ENCODE data around the gene CPZ.
A peak's percentile ranks its signal among the peaks of the same experiment; 100 is the strongest.

The CPZ gene

GRCh38 chr4:8581094-8581861, 11.3 kb upstream of the CPZ start:
- no peak for DNase-seq (ENCODE audit: low spot score)

DNA sequence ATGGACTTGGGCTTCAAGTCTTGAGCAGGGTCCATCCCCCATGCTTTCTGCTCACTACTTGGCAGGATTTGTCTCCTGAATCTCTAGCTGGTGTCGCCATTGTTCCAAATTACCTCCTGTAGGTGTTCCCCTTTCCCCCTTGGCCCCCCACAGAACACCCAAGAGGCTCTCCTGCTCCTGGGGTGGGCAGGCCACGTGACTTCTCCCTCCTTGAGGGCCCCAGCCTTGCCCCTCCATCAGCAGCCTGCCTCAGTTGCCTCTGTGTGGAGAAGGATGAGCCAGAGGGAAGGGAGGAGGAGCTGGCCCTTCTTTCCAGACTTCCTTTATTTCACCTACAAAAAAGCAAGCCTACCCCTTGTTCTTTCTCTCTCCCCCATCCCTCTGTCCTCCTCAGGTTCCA, 10.5 kb upstream of the CPZ start:
- DNase-seq (ENCODE audit: low spot score), result no peak

- DNase-seq (ENCODE audit: low spot score), result no peak
Observed at GRCh38 chr4:8582436-8582835, 10.1 kb upstream of the CPZ start.

DNA sequence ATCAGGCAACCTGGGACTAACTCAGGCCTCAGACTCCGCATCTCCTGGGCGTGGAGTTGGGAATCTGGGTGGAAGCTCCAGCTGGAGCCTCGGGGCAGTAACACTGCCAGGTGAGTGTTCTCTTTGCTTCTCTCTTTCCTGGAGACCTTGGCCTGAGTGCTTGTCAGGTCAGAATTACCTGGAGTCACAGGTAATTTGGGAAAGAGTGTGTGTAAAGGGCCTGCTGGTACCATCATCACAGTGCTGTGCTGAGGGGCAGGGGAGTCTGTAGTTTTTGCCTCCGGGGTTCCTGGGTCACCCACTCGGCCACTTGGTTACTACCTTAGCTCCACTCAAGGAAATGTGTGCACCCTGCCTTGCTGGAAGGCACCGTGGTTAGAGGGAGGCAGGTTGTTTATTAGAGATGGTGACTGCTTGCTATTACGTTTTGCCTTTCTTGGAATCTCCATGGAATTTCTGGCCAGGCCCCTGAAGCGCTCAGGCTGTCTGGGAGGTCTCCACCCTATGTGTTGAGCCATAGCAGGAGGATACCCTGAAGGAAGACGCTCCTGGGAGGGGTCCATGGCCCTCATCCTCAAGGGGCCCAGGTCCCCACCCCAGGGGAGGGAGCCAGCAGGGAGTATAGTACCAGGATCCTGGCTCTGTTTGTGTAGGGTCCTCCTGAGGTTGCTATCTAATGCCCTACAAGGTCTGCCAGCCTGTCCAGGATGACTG, 9.5 kb upstream of the CPZ start:
- DNase-seq (ENCODE audit: low spot score), result no peak

DNA sequence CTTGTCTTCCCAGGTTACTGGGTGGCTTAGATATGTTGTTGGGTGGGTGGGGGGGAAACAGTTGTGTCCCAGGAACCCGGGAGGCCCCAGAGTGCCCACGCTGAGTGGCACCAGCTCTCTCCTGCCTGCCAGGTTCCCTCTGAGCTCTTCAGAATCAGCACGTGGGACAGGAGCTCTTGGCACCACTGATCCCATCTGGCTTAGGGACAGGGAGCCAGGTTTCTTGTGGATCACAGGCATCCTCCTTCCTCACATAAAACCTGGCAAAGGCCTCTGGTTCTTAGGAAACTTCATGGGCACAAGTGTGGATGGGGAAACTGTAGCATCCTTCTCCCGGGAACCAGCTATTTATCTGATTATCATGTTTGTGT, 8.9 kb upstream of the CPZ start:
- DNase-seq (ENCODE audit: low spot score), result no peak

DNA sequence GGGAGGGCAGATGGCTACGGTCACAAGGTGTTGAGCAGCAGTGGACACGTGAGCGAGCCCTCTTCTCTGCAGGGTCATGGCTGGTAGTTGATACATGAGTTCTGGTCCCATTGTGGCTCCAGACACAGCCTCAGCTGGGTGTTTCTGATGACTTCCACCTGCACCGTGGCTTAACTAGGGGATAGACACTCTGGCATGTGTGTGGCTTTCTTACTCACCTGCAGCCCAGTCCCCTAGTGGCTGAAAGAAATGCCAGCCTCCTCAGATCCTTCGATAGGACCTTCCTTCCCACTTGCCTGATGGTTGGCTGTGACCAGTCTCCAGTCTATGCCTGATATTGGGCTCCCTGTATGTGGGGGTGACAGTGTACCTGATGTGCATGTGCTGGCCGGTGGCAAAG, 7.4 kb upstream of the CPZ start:
- no peak for DNase-seq (ENCODE audit: low spot score)

GRCh38 chr4:8585721-8586212, 6.8 kb upstream of the CPZ start:
- no peak for DNase-seq (ENCODE audit: low spot score)

GRCh38 chr4:8586246-8586645, 6.3 kb upstream of the CPZ start:
- no peak for DNase-seq (ENCODE audit: low spot score)

GRCh38 chr4:8586671-8587468, 5.7 kb upstream of the CPZ start:
- peak; percentile 69 for DNase-seq (ENCODE audit: low spot score)

- no peak for DNase-seq (ENCODE audit: low spot score)
Observed at GRCh38 chr4:8587469-8588195, 4.9 kb upstream of the CPZ start.

- no peak for DNase-seq (ENCODE audit: low spot score)
Observed at GRCh38 chr4:8588196-8588470, 4.4 kb upstream of the CPZ start.

GRCh38 chr4:8589336-8589735, 3.2 kb upstream of the CPZ start:
- DNase-seq (ENCODE audit: low spot score), result no peak

- no peak for DNase-seq (ENCODE audit: low spot score)
Observed at GRCh38 chr4:8589823-8590545, 2.6 kb upstream of the CPZ start.

DNA sequence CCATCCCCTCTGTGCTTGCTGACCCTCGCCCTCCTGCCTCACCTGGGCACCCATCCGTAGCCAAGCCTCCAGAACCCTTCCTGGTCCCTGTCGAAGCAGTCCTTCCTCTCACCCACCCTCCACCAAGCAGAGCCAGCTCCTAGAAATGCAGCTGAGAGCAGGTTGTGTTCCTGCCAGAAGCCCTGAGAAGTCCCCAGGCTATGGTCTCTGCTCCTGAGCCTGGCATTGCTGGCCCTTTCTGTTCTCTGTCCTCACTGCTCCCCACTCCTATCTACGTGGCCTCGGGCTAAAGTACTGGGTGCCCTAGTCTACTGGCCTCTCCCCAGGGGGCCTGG, 2.1 kb upstream of the CPZ start:
- no peak for DNase-seq (ENCODE audit: low spot score)

GRCh38 chr4:8591114-8591513, 1.5 kb upstream of the CPZ start:
- DNase-seq (ENCODE audit: low spot score), result no peak

DNA sequence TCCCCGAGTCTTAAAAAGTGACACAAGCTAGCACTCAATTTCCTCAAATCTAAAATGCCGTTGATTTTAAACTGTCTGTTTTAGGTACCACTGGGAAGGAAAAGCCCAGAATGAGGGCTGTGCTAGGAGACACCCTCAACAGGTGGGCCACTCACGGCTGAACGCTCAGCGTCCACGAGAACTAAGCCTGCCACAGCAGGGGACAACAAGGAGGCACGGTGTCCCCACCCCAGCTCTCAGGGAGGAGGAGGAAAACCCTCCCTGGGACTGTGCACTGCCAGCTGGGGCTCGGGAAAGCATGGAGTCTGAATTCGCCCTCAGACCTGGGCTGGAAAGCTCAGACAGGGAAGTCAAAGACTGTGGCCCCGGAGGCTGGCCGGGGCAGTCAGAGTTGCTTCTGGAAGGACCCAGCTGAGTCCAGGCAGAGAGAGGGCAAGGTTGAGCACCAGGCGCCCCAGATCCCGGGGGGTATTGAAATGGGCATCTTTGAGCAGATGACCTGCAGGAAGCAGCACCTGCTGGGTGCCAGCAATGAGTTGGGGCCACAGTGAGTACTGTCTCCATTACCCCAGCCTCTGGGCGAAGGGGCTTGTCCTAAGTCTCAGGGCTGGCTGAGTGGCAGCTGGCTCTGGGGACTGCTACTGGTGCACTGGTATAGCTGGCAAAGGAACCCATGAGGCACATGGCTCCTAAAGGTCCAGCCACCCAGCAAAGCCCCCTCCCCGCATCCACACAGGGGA, 769 bp upstream of the CPZ start:
- no peak for DNase-seq (ENCODE audit: low spot score)

DNA sequence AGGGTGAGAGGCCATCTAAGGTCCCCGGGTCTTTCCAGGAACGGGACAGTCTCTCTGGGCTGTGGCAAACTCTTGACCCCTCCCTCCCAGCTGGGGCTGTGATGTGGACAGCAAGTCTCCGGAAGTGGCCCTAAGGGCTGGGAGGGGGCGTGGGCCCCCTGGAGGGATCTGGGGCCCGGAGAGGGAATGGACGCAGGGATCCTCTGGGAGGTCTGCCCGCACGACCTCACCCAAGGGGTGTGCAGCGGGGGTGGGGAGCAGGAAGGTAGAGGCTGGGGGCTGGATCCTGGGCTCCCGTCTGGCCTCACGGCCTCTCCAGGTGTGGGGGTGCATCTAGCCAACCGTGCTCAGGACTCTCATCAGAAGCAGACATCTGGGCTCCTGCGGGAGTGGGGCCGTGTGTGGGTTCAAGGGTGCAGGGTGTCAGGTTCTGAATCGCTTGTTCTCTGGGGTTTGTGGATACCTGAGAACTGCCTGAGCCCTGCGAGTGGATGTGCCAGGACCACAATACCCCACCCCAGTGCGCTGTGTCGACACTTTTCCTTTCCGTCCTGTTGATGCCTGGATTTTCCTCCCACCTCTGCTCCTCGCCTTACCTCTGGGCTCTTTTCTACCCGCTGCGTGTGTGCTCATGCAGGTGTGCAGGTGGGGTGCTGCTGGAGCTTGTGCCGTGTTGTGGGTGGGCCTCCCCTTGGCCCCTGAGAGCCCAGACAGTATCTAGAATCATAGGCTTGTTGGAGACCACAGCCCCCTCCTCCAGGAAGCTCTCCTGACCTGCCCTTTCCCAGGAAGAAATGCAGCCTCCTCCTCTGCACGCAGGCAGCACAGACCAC, 915 bp downstream of the CPZ start:
- DNase-seq (ENCODE audit: low spot score), result no peak

- peak; percentile 98 for DNase-seq (ENCODE audit: low spot score)
Observed at GRCh38 chr4:8594097-8595038, 1.8 kb downstream of the CPZ start.

Data from HuH-7.5 (cell line).